ENCODE results near the gene AMPD3.

GRCh38 chr11:10476342-10476741, 21.3 kb downstream of the AMPD3 start:
- TF ChIP-seq CTCF (conservative IDR thresholded peaks at IDR 0.05; ENCODE audit: low read depth, low read length) (no peak), EZH2 (IDR thresholded peaks at IDR 0.05; ENCODE audit: borderline replicate concordance, low read depth, low read length, poor library complexity, severe bottlenecking) (no peak)
